Measurements from ENCODE around the gene TRIP4.
"Not testable (repeated sequence)": the region's sequence is repeated elsewhere in the genome, so short reads cannot be mapped to it uniquely, and the experiment has no call there.

TRIP4 gene

GRCh38 chr15:64387562-64388168 is at the start of gene TRIP4:
Gene TRIP4, plus strand, starts transcription at chr15:64387836. Its CDS starts 28 bp downstream, at chr15:64387864.
- peaks cover 17% of the 10 kb centered on the region for H3K4me1 Mint-ChIP-seq (ENCODE audit: low read depth)
- no peaks in the 10 kb centered on the region for H3K9me3 Mint-ChIP-seq
- peak within 1 kb of the TSS; percentile 96 for H3K27ac Mint-ChIP-seq
- H3K4me3 Mint-ChIP-seq, result peak within 1 kb of the TSS; percentile 96
- peaks cover 6% of the 10 kb centered on the region for H3K36me3 Mint-ChIP-seq (ENCODE audit: low read depth)
- H3K27me3 Mint-ChIP-seq (ENCODE audit: low read depth), result no peaks in the 10 kb centered on the region

GRCh38 chr15:64340355-64340754 is 47.3 kb upstream of the TRIP4 start:
- H3K27ac Mint-ChIP-seq, result no peak overlapping the region

GRCh38 chr15:64341961-64342360 is 45.7 kb upstream of the TRIP4 start:
- H3K27me3 Mint-ChIP-seq (ENCODE audit: low read depth), result no peaks in the 10 kb centered on the region
- peaks cover 5% of the 10 kb centered on the region for H3K4me1 Mint-ChIP-seq (ENCODE audit: low read depth)
- no peak overlapping the region for H3K27ac Mint-ChIP-seq
- peaks cover 20% of the 10 kb centered on the region for H3K36me3 Mint-ChIP-seq (ENCODE audit: low read depth)
- H3K4me3 Mint-ChIP-seq, result no peak overlapping the region
- H3K9me3 Mint-ChIP-seq, result no peaks in the 10 kb centered on the region

More at GRCh38 chr15:64340355-64340754, 47.3 kb upstream of the TRIP4 start:
- Mint-ChIP-seq H3K4me3 (no peak overlapping the region), H3K27me3 (ENCODE audit: low read depth) (no peaks in the 10 kb centered on the region), H3K9me3 (no peaks in the 10 kb centered on the region), H3K36me3 (ENCODE audit: low read depth) (peaks cover 16% of the 10 kb centered on the region), H3K4me1 (ENCODE audit: low read depth) (peaks cover 10% of the 10 kb centered on the region)

- peaks cover 25% of the 10 kb centered on the region for H3K36me3 Mint-ChIP-seq (ENCODE audit: low read depth)
- H3K4me1 Mint-ChIP-seq (ENCODE audit: low read depth), result peaks cover 3% of the 10 kb centered on the region
- no peaks in the 10 kb centered on the region for H3K9me3 Mint-ChIP-seq
- H3K4me3 Mint-ChIP-seq, result no peak overlapping the region
- H3K27ac Mint-ChIP-seq, result no peak overlapping the region
- H3K27me3 Mint-ChIP-seq (ENCODE audit: low read depth), result no peaks in the 10 kb centered on the region
These were observed 44.4 kb upstream of the TRIP4 start for GRCh38 chr15:64343222-64343621.

GRCh38 chr15:64343841-64344240 is 43.8 kb upstream of the TRIP4 start:
- no peaks in the 10 kb centered on the region for H3K27me3 Mint-ChIP-seq (ENCODE audit: low read depth)
- H3K27ac Mint-ChIP-seq, result no peak overlapping the region
- no peak overlapping the region for H3K4me3 Mint-ChIP-seq
- H3K36me3 Mint-ChIP-seq (ENCODE audit: low read depth), result peaks cover 22% of the 10 kb centered on the region
- H3K9me3 Mint-ChIP-seq, result no peaks in the 10 kb centered on the region
- H3K4me1 Mint-ChIP-seq (ENCODE audit: low read depth), result peaks cover 2% of the 10 kb centered on the region

GRCh38 chr15:64344651-64345294 is 42.9 kb upstream of the TRIP4 start:
- Mint-ChIP-seq H3K4me3 (no peak overlapping the region), H3K36me3 (ENCODE audit: low read depth) (peaks cover 23% of the 10 kb centered on the region), H3K9me3 (no peaks in the 10 kb centered on the region), H3K27ac (no peak overlapping the region), H3K27me3 (ENCODE audit: low read depth) (no peaks in the 10 kb centered on the region), H3K4me1 (ENCODE audit: low read depth) (peaks cover 1% of the 10 kb centered on the region)

- peaks cover 23% of the 10 kb centered on the region for H3K36me3 Mint-ChIP-seq (ENCODE audit: low read depth)
- H3K9me3 Mint-ChIP-seq; H3K4me3 Mint-ChIP-seq; H3K27ac Mint-ChIP-seq; H3K4me1 Mint-ChIP-seq (ENCODE audit: low read depth); H3K27me3 Mint-ChIP-seq (ENCODE audit: low read depth): not testable (repeated sequence)
These were observed 41.4 kb upstream of the TRIP4 start for GRCh38 chr15:64346242-64346641.

GRCh38 chr15:64348455-64348854 is 39.2 kb upstream of the TRIP4 start:
- Mint-ChIP-seq H3K4me1 (ENCODE audit: low read depth) (peaks cover 5% of the 10 kb centered on the region), H3K27ac (no peak overlapping the region), H3K27me3 (ENCODE audit: low read depth) (no peaks in the 10 kb centered on the region), H3K36me3 (ENCODE audit: low read depth) (peaks cover 12% of the 10 kb centered on the region), H3K4me3 (no peak overlapping the region), H3K9me3 (no peaks in the 10 kb centered on the region)

GRCh38 chr15:64349375-64349774 is 38.3 kb upstream of the TRIP4 start:
- peaks cover 11% of the 10 kb centered on the region for H3K36me3 Mint-ChIP-seq (ENCODE audit: low read depth)

GRCh38 chr15:64351265-64351664 is 36.4 kb upstream of the TRIP4 start:
- Mint-ChIP-seq H3K4me1 (ENCODE audit: low read depth) (peaks cover 16% of the 10 kb centered on the region), H3K9me3 (no peaks in the 10 kb centered on the region), H3K27me3 (ENCODE audit: low read depth) (no peaks in the 10 kb centered on the region), H3K4me3 (no peak overlapping the region), H3K36me3 (ENCODE audit: low read depth) (peaks cover 13% of the 10 kb centered on the region), H3K27ac (no peak overlapping the region)

More at GRCh38 chr15:64349375-64349774, 38.3 kb upstream of the TRIP4 start:
- no peaks in the 10 kb centered on the region for H3K27me3 Mint-ChIP-seq (ENCODE audit: low read depth)
- peaks cover 5% of the 10 kb centered on the region for H3K4me1 Mint-ChIP-seq (ENCODE audit: low read depth)
- H3K27ac Mint-ChIP-seq, result no peak overlapping the region
- no peak overlapping the region for H3K4me3 Mint-ChIP-seq
- no peaks in the 10 kb centered on the region for H3K9me3 Mint-ChIP-seq

- no peaks in the 10 kb centered on the region for H3K9me3 Mint-ChIP-seq
- H3K4me1 Mint-ChIP-seq (ENCODE audit: low read depth), result peaks cover 19% of the 10 kb centered on the region
- peak overlapping the region; percentile 91 for H3K4me3 Mint-ChIP-seq
- H3K27ac Mint-ChIP-seq, result peak overlapping the region; percentile 74
- no peaks in the 10 kb centered on the region for H3K27me3 Mint-ChIP-seq (ENCODE audit: low read depth)
- H3K36me3 Mint-ChIP-seq (ENCODE audit: low read depth), result peaks cover 2% of the 10 kb centered on the region
These were observed 32.8 kb upstream of the TRIP4 start for GRCh38 chr15:64354688-64355344.

GRCh38 chr15:64355348-64355943 is 32.2 kb upstream of the TRIP4 start:
- Mint-ChIP-seq H3K27ac (peak overlapping the region; percentile 74), H3K4me1 (ENCODE audit: low read depth) (peaks cover 19% of the 10 kb centered on the region), H3K9me3 (no peaks in the 10 kb centered on the region), H3K4me3 (peak overlapping the region; percentile 91), H3K36me3 (ENCODE audit: low read depth) (peaks cover 2% of the 10 kb centered on the region), H3K27me3 (ENCODE audit: low read depth) (no peaks in the 10 kb centered on the region)

GRCh38 chr15:64355944-64356709 is 31.5 kb upstream of the TRIP4 start, which contains the start of gene CSNK1G1:
Gene CSNK1G1, minus strand, starts transcription at chr15:64356173. Its CDS starts 55,674 bp downstream, at chr15:64300499.
- H3K27me3 Mint-ChIP-seq (ENCODE audit: low read depth), result no peaks in the 10 kb centered on the region
- peak within 1 kb of the TSS; percentile 74 for H3K27ac Mint-ChIP-seq
- no peaks in the 10 kb centered on the region for H3K9me3 Mint-ChIP-seq
- peaks cover 2% of the 10 kb centered on the region for H3K36me3 Mint-ChIP-seq (ENCODE audit: low read depth)
- H3K4me1 Mint-ChIP-seq (ENCODE audit: low read depth), result peaks cover 18% of the 10 kb centered on the region
- H3K4me3 Mint-ChIP-seq, result peak within 1 kb of the TSS; percentile 91

- no peaks in the 10 kb centered on the region for H3K27me3 Mint-ChIP-seq (ENCODE audit: low read depth)
- H3K36me3 Mint-ChIP-seq (ENCODE audit: low read depth), result peaks cover 2% of the 10 kb centered on the region
- peaks cover 16% of the 10 kb centered on the region for H3K4me1 Mint-ChIP-seq (ENCODE audit: low read depth)
- H3K9me3 Mint-ChIP-seq, result no peaks in the 10 kb centered on the region
- H3K4me3 Mint-ChIP-seq, result peak overlapping the region; percentile 91
- H3K27ac Mint-ChIP-seq, result peak overlapping the region; percentile 74
These were observed 31.0 kb upstream of the TRIP4 start for GRCh38 chr15:64356710-64357040.
